Muscle of leg (tissue), 11 donors: Measurements from ENCODE around the gene STARD13. TPM values are rescaled to one million over a fixed set of nuclear protein-coding genes. Genes with fewer than 3 reads are reported as not detected.

ENCODE experiments used
- DNase-seq: peaks from one replicate; pipeline ENCODE4 v3.0.0; 2013
- H3K27ac ChIP-seq: one replicate; pipeline ENCODE4 v1.5.1; 2013; ENCODE audit warnings: mild to moderate bottlenecking, low read length, control low read depth
- H3K27me3 ChIP-seq: one replicate; pipeline ENCODE4 v1.6.1; 2013; ENCODE audit warnings: low read length; ENCODE audit not compliant: control insufficient read depth, insufficient read depth
- H3K36me3 ChIP-seq: one replicate; pipeline ENCODE4 v1.6.1; 2013; ENCODE audit warnings: low read length; ENCODE audit not compliant: control insufficient read depth, insufficient read depth
- H3K4me1 ChIP-seq: one replicate; pipeline ENCODE4 v1.6.1; 2013; ENCODE audit warnings: low read length; ENCODE audit not compliant: control insufficient read depth, insufficient read depth
- H3K4me3 ChIP-seq: one replicate; pipeline ENCODE4 v1.5.1; 2013; ENCODE audit warnings: low read length, control low read depth
- H3K9me3 ChIP-seq: replicated peaks from 2 replicates; pipeline ENCODE4 v1.6.1; 2013; ENCODE audit warnings: low read depth, low read length; ENCODE audit not compliant: control insufficient read depth
- WGBS: methylation state at CpG from one replicate; pipeline ENCODE4 v1.1.5; 2013; ENCODE audit warnings: missing lambda C conversion rate; ENCODE audit not compliant: insufficient coverage; 5-methylcytosine and 5-hydroxymethylcytosine counted together
- polyA plus RNA-seq, 8 donors: library from polyadenylated mRNA; unstranded; fragments of 120-200 nt; gene quantifications; one replicate each; pipeline versions ENCODE4 v1.2.1 to v1.2.3, GENCODE V29; 2013; ENCODE audit warnings: inconsistent platforms in 1 of 8, low replicate concordance in 1 of 8; ENCODE audit not compliant: insufficient read length in 8 of 8, insufficient read depth in 1 of 8
- total RNA-seq: library from RNA; stranded (reverse); fragments of 120-200 nt; gene quantifications from one replicate; pipeline ENCODE4 v1.2.4, GENCODE V29; 2013

STARD13 gene
- total and polyA plus RNA-seq, 9 donors: 15.7 to 28.1 (median 21.8) TPM

DNA sequence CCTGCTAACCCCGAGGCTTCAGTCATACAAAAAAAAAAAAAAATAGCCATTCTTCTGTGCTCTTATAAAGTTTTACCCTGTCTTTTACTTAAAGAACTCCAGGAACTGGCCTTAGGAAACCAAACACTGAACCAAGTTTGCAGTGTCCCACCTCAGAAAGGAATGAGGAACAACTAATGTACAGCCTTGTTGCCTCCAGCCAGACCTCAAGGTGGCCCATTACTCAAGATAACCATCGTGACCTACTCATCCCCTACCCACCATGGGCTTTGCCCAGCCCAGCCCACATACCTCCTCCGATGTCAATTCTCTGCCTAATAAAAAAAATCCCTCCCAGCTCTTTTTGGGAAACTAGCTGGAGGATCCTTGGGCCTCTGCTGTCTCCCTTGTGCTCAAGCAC is 133.2 kb downstream of the STARD13 start:
- H3K36me3 ChIP-seq: peaks cover 13% of the 10 kb centered on the region
- no peak overlapping the region for H3K4me3 ChIP-seq
- H3K27me3 ChIP-seq: no peaks in the 10 kb centered on the region
- no peak overlapping the region for H3K27ac ChIP-seq
- no peaks in the 10 kb centered on the region for H3K9me3 ChIP-seq
- 60% methylated on average over 3 of the region's 3 CpGs for WGBS
- no peak for DNase-seq
- peaks cover 7% of the 10 kb centered on the region for H3K4me1 ChIP-seq

DNA sequence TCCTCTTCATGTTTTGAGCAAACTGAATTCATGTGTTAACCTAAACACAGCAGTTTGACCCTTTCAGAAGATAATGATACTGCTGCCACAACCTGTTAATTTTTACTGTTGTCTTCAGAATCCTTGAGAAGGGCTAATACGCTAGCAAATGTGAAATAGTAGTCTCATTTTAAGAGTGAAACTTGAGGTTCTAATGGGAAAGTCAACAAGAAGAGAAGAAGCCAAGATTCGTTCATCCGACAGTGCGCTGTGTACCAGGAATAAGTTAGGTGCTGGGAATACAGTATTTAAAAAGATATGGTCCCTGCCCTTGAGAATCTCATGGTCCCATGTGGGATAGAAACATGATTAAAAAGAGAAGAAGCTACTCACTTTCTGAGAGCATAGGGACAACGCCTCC is 134.9 kb downstream of the STARD13 start:
- 97% methylated on average over 4 of the region's 5 CpGs for WGBS
- Histone ChIP-seq H3K36me3 (peaks cover 12% of the 10 kb centered on the region), H3K4me1 (peaks cover 7% of the 10 kb centered on the region), H3K4me3 (no peak overlapping the region), H3K27me3 (no peaks in the 10 kb centered on the region), H3K27ac (no peak overlapping the region), H3K9me3 (no peaks in the 10 kb centered on the region)
- DNase-seq: no peak

DNA sequence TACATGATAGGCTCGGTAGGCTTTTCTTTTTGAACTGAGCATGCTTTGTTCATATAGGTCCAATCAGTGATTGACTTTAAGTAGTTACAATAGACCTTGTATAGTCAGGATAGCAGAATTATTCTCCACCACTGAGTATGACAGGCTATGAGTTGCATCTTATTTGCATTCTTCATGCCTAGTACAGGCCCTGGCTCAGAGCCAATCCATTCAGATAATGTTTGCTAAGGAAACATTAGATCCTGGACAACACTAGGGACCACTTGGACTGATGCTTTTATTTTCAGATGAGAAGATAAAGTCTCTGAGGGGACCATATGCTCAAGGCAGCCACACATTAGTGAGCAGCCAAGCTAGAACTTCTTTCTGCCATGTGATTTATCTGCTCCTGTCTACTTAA is 135.4 kb downstream of the STARD13 start:
- H3K36me3 ChIP-seq: peaks cover 12% of the 10 kb centered on the region
- peak; percentile 60 for DNase-seq
- no CpG with 5 or more reads among the region's 1 CpG for WGBS
- no peaks in the 10 kb centered on the region for H3K9me3 ChIP-seq
- no peak overlapping the region for H3K4me3 ChIP-seq
- peaks cover 7% of the 10 kb centered on the region for H3K4me1 ChIP-seq
- H3K27me3 ChIP-seq: no peaks in the 10 kb centered on the region
- H3K27ac ChIP-seq: no peak overlapping the region

DNA sequence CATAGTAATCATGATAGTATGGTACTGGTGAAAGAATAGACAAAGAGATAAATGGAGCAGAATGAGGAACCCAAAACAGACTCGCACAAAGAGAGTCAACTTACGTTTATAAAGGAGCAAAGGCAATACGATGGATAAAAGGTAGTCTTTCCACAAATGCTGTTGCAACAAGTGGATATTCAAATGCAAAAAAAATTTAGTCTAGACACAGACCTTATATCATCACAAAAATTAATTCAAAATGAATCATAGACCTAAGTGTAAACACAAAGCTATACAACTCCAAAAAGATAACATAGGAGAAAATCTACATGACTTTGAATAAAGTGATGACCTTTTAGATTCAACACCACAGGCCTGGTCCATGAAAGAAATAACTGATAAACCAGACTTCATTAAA is 137.7 kb downstream of the STARD13 start:
- DNase-seq: no peak
- H3K27ac ChIP-seq: no peak overlapping the region
- H3K4me1 ChIP-seq: no peaks in the 10 kb centered on the region
- no peaks in the 10 kb centered on the region for H3K9me3 ChIP-seq
- no CpG with 5 or more reads among the region's 3 CpGs for WGBS
- H3K4me3 ChIP-seq: no peak overlapping the region
- H3K36me3 ChIP-seq: peaks cover 4% of the 10 kb centered on the region
- no peaks in the 10 kb centered on the region for H3K27me3 ChIP-seq

DNA sequence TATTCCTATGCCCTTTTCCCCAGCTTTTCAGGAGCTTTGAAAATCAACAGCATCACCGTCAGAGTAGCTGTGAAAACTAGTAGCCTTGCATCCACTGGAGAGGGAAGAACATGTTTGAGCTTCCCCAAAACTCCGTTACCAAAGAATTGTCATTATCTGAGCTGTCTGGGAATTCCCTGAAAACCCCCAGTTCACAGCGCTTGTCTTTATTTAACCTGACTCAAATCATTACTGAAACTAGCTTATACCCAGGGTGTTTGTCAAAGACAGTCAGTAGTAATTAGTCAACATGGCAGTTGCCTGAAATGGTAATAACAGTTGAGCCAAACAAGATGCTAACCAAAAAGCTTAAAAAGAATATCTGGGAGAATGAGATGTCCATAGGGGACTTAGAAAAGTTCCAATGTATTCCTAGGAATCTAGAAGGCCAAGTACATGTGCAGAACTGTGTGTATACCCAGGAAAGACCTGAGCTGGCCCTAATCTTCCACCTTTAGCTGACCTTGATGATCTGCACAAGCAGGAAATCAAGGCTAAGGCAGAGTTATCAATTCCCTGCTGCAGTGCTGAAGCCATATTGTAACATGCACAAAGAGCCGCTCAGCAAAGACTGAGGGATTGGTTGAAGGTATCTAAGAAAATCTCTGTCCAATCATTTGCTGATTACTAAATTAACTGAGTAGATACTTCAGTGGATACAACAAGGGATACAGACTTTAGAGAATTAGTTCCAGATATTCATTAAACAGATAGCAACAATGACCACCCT is 138.5 kb downstream of the STARD13 start:
- no peaks in the 10 kb centered on the region for H3K9me3 ChIP-seq
- H3K27me3 ChIP-seq: no peaks in the 10 kb centered on the region
- H3K4me3 ChIP-seq: no peak overlapping the region
- no CpG with 5 or more reads among the region's 4 CpGs for WGBS
- peaks cover 5% of the 10 kb centered on the region for H3K36me3 ChIP-seq
- no peaks in the 10 kb centered on the region for H3K4me1 ChIP-seq
- no peak for DNase-seq
- H3K27ac ChIP-seq: no peak overlapping the region

DNA sequence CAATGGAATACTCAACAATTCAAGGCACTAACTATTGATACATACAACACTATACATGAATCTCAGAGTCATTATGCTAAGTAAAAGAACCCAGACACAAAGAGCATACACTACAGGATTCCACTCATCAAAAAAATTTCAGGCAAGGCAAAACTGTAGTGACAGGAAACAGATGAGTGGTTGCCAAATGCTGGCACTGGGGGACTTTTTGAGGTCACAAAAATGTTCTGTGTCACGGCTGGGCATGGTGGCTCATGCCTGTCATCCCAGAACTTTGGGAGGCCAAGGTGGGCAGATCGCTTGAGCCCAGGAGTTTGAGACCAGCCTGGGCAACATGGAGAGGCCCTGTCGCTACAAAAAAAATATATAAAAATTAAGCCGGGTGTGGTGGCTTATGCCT is 139.9 kb downstream of the STARD13 start:
- H3K27me3 ChIP-seq: no peaks in the 10 kb centered on the region
- H3K27ac ChIP-seq: no peak overlapping the region
- H3K4me1 ChIP-seq: peaks cover 6% of the 10 kb centered on the region
- H3K36me3 ChIP-seq: peaks cover 5% of the 10 kb centered on the region
- H3K9me3 ChIP-seq: no peaks in the 10 kb centered on the region
- 91% methylated on average over 2 of the region's 4 CpGs for WGBS
- no peak overlapping the region for H3K4me3 ChIP-seq
- DNase-seq: no peak

DNA sequence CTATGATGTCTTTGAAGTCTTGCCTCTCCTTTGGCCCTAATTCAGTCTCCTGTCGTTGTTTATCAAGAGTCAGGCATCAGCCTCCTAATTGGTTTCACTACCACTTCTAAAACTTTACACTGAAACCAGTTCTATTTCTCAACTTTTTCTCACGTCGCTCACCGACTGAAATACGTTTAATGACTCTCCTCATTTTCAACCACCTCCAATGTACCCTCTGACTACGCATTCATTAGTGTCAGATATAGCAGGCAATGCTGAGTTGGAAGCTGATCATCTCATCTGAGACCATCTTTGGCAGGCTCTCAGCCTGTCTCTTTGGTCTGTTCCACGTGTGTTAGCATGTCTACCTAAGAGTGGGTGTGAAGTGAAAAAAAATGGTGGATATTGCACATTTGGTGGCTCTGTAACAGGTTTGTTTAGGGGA is 141.2 kb downstream of the STARD13 start:
- H3K27me3 ChIP-seq: no peaks in the 10 kb centered on the region
- H3K27ac ChIP-seq: no peak overlapping the region
- H3K36me3 ChIP-seq: peaks cover 8% of the 10 kb centered on the region
- peaks cover 15% of the 10 kb centered on the region for H3K4me1 ChIP-seq
- WGBS: 88% methylated on average over 7 of the region's 7 CpGs
- H3K4me3 ChIP-seq: no peak overlapping the region
- H3K9me3 ChIP-seq: no peaks in the 10 kb centered on the region
- no peak for DNase-seq

DNA sequence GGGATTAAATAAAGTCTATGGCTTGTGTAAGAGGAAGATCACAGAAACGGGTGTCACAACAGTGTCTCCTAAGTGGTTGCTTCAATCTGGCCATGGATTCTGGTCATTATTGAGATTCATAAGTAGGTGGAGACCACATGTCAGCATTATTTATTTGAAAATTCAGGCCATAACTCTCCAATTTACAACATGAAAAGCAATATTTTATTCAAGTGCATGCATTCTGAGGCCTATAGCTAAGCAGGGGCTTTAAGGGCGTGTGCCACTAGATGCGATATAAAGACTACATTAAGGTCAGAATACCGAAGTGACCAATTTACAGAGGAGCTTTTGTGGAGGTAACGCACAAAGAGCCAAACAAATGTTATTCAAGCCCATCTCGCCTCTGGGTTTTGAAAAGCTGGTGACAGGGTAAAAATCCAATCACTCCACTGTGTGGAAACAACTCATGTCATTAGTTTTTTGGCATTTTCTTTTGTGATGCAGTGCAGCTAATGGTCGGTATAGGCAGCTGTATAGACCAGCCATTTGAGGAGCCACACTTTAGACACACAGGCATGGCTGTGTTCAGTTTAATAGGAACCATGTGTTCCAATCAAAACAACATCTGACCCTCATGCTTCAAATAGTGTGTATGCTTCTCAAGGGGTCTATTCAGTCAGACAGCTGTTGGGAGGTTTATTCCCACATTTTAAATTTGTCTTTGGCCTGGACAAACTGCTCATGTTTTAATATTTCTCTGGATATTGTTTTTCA is 145.6 kb downstream of the STARD13 start:
- no peak overlapping the region for H3K4me3 ChIP-seq
- WGBS: 42% methylated on average over 6 of the region's 7 CpGs
- peaks cover 20% of the 10 kb centered on the region for H3K36me3 ChIP-seq
- H3K27me3 ChIP-seq: no peaks in the 10 kb centered on the region
- peaks cover 3% of the 10 kb centered on the region for H3K9me3 ChIP-seq
- peak; percentile 94 for DNase-seq
- peak overlapping the region; percentile 84 for H3K27ac ChIP-seq
- peaks cover 31% of the 10 kb centered on the region for H3K4me1 ChIP-seq

DNA sequence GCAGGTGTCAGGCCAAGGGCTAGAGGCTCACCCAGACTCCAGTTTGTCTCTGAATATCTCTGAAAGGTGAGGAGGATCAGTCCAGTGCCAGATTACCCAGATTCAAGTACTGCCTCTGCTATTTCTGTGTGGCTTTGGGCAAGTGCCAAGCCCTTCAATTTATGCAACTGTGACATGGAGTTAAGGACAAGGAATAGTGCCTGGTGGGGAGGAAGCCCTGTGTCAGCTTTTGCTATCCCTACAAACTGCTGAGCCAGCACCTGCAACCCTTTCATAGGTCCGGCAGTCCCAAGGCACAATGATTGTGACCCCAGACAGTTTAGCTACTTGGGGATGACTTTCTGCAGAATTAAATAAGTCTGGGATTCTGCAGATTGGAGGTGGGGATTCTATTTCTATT is 146.4 kb downstream of the STARD13 start:
- Histone ChIP-seq H3K4me1 (peaks cover 31% of the 10 kb centered on the region), H3K4me3 (no peak overlapping the region), H3K27ac (peak overlapping the region; percentile 84), H3K9me3 (peaks cover 3% of the 10 kb centered on the region), H3K36me3 (peaks cover 21% of the 10 kb centered on the region), H3K27me3 (no peaks in the 10 kb centered on the region)
- no CpG with 5 or more reads among the region's 1 CpG for WGBS
- DNase-seq: peak; percentile 85

DNA sequence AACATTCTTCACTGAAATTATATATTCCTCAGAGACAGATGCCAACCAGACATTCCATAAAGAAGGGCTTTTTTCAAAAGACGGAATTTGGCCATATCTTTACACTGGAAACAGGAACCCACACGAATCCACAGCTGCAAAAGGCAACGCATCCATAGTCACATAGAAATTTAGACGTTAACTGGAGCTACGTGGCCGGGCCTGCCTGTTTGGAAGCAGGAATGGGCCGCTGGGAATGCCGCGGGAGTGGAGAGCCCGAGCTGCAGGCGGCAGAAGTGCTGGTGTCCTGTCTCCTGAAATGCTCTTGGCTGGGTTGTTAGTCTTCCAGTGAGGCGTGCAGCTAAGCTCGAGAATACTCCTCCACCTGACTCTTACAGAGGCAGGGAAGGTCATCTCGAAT is 147.1 kb downstream of the STARD13 start:
- 41% methylated on average over 9 of the region's 14 CpGs for WGBS

More for the DNA sequence above, 147.1 kb downstream of the STARD13 start:
- H3K27ac ChIP-seq: peak overlapping the region; percentile 84
- H3K27me3 ChIP-seq: no peaks in the 10 kb centered on the region
- peaks cover 3% of the 10 kb centered on the region for H3K9me3 ChIP-seq
- peaks cover 31% of the 10 kb centered on the region for H3K4me1 ChIP-seq
- no peak overlapping the region for H3K4me3 ChIP-seq
- peak; percentile 77 for DNase-seq
- peaks cover 22% of the 10 kb centered on the region for H3K36me3 ChIP-seq
